Head of caudate nucleus (tissue), 42 donors: ENCODE measurements around the gene PTPN20.

ENCODE experiments used
- DNase-seq, 42 donors: peaks; one replicate each; pipeline versions ENCODE4 v3.0.0 to v3.0.0-alpha.2; 2020 to 2021; ENCODE audit warnings: mixed read lengths in 7 of 42
- intact Hi-C: fragments of 100-400 bp; cut with DNase I; formaldehyde crosslinking; loops from one replicate; pipeline ENCODE4 v1.15.0; 2022

Gene PTPN20

DNA sequence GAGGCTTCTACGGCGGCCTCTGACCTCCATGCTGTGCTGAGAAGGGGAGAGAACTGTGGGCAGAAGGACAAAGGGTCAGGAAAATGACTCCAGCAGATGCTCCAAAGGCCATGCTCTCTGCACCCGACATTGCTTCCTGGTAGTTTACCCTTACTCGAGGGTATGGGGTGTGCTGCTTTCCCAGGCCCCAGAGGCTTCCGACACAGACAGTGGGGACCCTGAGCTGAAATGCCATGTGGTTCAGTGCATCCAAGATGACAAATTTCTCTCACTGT, 130.9 kb downstream of the PTPN20 start:
- DNase-seq: peak in 1 of 42 donors; percentile 9
- intact Hi-C loops: no loop called here

DNA sequence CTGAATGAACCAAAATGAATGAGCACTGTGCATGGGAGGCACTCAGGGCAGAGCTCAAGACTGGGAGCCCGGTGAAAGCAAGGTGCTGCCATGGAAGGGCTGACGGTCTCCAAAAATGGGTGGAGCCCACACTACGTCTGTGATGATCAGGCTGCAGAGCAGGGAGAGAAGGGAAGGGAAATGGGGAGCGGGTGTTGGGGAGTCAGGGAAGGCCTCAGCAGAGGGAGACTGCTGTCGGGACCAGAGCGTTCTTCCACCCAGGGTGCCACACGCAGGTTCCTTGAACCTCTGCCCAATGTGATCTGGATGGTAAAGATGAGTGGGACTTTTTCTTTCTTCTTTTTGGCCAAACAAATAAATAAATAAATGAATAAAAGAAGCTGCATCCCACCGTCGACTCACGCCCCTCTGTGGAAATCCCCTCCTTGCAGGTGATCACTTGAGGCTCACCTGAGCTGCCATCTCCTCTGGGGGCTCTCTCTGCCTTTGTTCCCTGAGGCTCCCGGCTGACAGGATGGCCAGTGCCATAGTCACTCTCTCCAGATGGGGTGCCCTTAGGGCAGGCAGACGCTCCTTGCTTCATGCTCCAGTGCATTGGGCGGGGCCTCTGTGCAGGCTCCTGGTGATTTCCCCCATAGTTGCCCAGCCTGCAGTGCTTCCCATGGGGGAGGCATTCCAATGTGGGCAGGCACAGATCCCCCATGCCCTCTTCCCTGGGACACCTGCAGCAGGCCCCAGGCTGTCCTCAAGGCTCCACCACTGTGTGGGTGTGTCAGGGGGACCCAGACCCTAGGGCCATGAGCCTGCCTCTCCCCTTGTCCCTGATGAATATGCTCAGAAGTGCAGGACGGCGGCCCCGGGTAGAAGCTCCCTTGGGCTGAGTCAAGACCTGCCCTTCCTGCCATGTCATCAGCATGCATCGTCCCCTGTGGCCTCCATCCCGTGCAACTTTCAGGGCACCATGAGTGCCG, 131.8 kb downstream of the PTPN20 start:
- intact Hi-C loops: no loop called here
- DNase-seq: peak in 1 of 42 donors; percentile 18

DNA sequence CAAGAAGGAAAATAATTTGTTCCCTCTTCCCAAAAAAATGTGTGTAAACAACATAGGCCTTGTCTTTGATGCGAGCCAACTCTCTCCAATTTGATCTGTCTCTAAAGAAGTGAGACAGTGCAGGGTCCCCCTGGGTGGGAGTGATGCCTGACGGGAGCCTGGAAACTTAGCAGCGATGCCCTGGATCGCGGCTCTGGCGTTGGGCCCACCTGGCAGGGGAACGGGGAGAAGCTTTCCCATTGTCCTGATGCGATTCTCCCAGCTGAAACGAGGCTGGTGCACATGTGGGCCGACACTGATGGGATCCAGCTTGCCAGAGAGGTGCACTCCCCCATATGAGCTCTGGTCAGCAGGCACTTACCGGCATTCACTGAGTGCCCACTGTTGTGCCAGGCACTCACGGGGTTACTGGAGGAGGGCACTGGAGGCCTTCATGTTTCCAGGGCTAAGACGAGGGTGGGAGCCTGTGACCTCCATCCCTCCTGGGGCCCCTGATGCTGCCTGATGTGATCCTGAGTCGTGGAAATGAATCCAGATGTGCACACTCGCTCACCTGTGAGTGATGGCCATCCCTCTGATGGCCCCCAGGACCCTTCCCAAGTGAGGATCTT, 132.8 kb downstream of the PTPN20 start:
- intact Hi-C loops: no loop called here
- DNase-seq: no peak

DNA sequence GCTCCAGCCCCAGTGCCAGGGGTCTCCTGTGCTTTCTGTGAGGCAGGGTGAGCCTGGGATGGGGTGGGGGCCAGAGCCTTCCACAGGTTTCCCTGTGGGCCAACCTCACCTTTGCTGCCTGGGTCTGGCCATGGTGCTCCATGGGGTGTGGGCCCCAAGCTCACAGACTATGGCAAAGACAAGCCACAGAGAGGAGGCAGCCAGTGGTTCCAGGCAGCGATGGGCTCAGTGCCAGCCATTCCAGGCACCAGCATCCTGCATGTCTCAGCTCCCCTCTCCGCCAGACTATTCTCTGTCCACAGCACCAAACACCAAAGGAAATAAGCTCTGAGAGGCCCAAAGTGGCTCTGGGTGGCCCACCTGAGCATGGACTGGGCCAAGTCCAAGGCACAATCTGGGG, 133.5 kb downstream of the PTPN20 start:
- DNase-seq: no peak

DNA sequence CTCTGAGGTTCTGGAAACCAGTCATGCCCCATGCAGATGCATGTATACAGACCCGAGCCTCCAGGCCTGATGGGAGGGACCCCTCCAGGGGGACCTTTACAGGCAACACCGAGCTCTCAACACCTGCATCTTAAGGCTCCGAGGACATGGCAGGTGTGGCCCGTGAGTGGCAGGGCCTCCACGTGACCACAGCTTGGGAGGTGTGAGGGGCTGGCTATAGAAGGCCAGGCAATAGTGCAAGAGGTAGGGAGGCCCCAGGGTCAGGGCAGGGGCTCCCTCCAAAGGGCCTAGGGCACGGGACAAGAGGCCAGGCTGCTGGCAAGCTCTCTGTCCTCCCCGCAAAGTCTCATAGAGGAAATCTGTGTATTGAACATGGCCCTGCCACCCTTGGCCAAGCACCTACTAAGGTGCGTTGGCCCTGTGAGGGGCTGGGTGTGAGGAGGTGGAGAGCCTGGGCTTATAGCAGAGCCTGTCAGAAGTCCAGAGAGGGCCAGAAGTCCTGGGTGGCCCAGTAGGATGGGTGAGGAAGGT, 134.2 kb downstream of the PTPN20 start:
- peak in 3 of 42 donors; percentile 3 to 10 (median 6) for DNase-seq

More for the DNA sequence above, 133.5 kb downstream of the PTPN20 start:
- intact Hi-C loops: loop anchor here (5.0 kb wide), 1 partner anchor 268 kb away; no protein-coding TSS in a partner anchor

DNA sequence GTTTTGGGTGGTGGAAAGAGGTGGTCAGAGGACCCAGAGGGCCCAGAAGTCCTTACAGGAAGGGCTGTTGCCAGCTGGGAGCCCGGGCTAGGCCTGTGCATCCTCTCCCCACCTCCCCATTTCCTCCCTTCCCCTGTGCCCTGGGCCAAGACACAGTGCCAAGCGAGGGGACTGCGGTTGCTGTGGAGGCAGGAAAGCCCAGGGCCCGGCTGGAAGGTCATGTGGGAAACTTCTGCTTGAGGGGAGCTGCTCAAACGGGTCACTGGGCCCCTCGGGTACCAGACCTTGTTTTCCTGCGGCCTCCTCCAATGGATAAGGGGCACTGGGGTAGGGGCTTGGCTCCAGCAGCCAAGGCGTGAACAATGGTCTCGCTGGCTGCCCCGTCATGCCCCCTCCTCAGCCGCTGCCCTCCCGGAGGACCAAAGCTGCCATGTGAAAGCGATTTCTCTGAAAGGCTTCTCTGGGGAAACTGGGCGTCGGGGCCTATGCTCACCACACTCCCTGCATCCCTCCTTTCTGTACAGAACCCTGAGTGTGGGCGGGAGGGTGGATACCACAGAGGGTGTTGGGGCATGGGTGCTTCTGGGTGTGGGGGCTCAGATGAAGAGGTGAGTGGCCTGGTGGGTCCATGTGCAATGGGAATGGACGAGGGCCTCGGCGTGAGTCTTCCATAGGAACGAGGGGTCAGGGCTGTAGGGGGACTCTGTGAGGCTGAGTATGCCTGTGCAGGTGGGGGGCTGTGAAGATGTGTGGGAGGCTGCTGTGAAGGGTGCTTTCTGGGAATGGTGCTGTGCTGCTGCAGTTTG, 135.3 kb downstream of the PTPN20 start:
- peak in 7 of 42 donors; percentile 11 to 26 (median 15) for DNase-seq
- intact Hi-C loops: loop anchor here (5.0 kb wide), 1 partner anchor 266 kb away; no protein-coding TSS in a partner anchor

More for the DNA sequence above, 134.2 kb downstream of the PTPN20 start:
- intact Hi-C loops: loop anchor here (5.0 kb wide), 1 partner anchor 267 kb away; no protein-coding TSS in a partner anchor

DNA sequence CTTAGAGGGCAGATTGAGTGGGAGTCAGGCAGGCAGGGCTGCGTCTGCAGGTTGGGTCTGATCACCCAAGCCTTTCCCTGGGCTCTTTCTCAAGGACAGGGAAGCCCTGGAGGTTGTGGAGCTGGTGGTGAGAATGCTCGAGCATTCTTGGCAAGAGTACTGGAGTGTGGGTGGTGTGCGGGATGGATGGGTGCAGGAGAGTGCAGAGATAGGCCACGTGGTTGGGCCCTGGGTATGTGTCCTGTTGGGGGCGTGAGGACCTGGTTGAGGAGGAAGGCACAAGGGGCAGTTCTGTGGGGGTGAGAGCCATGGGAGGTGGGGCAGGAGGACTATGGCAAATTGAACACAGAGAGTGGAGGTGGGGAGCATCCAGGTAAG, 135.9 kb downstream of the PTPN20 start:
- peak in 5 of 42 donors; percentile 10 to 43 (median 15) for DNase-seq
- intact Hi-C loops: loop anchor here (5.0 kb wide), 1 partner anchor 265 kb away; no protein-coding TSS in a partner anchor

DNA sequence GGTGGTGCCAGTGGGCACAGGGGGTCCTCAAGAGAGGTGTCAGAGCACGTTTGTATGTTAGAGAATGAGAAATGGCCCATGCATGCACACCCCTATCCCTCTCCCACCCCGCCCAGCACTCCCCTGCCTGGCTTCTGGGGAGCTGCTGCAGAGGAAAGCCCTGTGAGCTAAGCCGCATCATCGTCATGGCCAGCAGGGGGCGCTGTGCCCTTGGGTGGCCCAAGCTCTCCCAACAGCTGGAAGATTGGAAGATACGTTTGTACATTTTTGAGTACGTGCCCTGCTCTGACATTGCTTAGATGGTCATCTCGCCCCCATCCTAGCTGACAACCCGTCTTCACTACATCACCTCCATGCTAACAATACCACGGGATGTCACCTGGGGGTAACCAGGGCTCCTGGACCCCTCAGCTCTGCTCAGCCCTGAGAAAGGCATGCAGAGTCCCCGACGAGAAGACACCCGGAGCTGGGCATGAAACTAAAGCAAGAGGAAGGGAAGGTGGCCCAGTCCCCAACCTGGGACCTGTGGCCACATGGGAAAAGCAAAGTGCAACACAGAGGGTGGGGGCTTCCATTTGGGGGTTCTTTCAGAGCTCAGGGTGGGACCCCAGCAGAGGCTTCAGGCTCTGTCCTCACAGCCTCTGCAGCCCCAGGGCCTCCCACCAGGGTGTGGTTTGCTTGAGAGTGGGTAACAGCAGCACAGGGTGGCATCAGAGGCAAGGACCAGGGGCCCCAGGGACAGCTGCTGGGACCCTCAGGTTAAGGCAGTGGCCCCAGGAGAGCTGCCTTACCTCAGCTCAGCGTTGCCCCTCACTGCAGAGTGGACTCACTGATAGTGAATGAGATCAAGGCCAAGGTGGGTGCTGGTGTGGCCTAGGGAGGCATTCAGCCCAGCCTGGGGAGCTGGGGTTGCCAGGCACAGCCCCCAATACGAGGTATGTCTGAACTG, 136.6 kb downstream of the PTPN20 start:
- intact Hi-C loops: loop anchor here (5.0 kb wide), 1 partner anchor 264 kb away; no protein-coding TSS in a partner anchor
- peak in 41 of 42 donors; percentile 37 to 89 (median 72) for DNase-seq

DNA sequence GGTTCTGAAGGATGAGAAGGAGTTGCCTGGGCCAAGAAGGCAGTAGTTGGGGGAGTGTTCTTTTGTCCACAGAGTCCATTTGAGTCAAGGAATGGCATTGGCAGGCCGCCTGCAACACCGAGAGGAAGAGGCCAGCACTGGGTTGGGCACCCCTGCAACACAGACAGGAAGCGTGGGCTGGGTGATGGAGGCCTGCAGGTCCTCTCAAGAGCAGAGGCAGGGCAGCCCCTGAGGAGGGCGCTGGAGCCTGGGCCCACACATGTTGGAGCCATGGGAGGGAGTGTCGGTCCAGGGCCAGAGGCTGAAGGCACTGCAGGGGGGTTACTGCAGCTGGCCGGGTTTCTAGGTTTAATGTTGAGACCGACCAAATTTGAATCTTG, 137.3 kb downstream of the PTPN20 start:
- peak in 6 of 42 donors; percentile 12 to 41 (median 21) for DNase-seq
- intact Hi-C loops: loop anchor here (5.0 kb wide), 1 partner anchor 264 kb away; no protein-coding TSS in a partner anchor

DNA sequence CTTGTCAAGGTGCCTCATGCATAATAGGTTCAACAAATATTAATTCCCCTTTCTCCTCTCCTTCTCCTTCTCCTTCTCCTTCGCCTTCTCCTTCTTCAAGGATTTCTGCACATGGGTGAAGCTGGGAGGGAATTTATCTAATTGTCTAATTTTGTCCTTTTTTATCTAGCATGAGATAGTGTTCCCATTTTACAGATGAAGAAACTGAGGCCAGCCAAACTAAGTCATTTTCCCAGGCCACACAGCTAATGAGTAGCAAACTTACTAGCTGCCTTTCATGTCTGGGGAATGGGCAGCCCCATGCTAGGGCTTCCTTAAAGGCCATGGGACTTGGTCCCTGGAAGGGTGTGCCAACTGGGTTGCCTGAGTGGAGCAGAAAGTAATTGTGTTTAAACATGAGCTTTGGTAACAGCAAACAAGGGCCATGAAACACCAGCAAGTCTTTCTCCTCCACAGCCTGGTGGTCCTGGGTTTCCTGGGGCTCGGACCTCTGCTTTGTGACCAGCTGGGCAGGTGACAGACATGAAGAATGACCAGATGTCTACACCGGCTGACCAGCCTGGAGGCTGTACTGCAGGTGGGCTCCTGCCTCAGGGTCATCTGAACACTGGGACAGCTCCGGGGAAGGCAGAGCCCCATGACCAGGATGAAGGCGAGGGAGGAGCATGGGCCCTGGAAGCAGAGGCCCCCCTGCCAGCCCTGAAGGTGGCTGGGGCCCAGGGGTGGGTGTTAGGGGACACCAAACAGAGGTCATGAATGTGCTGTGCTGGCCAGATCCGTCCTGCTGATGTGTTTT, 138.0 kb downstream of the PTPN20 start:
- peak in 6 of 42 donors; percentile 3 to 20 (median 16) for DNase-seq
- intact Hi-C loops: loop anchor here (5.0 kb wide), 1 partner anchor 263 kb away; no protein-coding TSS in a partner anchor

DNA sequence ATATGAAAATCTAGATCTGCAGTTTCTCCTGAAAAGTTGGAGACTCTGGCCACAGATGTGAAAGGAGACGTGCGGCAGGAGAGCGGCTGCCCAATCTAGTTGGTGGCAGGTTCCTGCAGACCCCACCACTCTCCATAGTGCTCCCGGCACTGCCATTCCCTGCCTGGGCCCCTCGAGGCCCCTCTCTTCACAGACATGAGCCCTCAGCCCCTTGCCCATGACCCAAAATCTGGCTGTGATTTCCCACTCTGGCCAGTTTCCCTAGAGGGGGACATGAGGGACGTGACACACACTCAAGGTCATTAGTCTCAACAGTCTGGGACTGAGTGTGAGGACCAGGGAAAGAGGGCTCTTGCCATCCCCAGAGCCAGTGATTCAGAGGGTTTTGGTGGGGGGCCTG, 138.7 kb downstream of the PTPN20 start:
- peak in 5 of 42 donors; percentile 2 to 22 (median 14) for DNase-seq
- intact Hi-C loops: loop anchor here (5.0 kb wide), 1 partner anchor 262 kb away; no protein-coding TSS in a partner anchor

DNA sequence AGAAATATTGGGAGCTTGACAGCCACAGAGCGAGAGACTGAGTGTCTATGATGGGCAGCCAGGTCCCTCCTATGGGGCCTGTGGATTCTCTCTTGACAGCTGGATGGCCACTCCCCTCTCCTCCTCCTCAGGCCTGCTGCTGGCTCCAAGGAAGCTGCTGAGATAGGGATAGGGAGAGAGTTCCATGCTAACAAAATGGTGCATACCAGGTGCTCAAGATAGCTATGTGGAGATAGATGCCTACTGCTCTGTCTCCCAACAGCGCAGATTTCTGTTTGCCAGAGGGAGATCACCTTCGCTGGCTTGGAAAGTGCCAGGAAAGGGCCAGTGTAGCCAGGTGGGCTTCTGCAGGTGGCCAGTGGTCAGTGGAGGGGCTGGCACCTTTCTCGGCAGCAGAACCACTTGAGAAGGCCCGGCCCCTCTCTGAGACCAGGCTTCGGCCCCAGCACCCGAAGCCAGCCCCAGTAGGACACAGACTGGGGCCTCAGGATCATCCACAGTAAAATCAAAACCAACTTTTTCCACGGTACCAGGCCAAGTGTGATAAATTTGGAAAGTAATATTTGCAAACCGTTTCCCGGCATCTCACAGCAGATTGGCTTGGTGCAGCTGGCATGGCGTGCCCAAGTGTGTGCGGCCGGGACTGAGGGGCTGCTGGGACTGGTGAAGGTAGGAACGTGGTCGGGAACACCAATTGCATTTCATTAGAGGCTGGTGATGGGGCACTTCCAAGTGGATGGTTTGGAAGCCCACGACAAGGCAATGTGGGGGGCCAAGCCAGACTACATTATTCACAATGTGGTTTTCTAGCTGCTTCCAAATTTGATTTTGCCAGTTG, 139.6 kb downstream of the PTPN20 start:
- intact Hi-C loops: no loop called here

DNA sequence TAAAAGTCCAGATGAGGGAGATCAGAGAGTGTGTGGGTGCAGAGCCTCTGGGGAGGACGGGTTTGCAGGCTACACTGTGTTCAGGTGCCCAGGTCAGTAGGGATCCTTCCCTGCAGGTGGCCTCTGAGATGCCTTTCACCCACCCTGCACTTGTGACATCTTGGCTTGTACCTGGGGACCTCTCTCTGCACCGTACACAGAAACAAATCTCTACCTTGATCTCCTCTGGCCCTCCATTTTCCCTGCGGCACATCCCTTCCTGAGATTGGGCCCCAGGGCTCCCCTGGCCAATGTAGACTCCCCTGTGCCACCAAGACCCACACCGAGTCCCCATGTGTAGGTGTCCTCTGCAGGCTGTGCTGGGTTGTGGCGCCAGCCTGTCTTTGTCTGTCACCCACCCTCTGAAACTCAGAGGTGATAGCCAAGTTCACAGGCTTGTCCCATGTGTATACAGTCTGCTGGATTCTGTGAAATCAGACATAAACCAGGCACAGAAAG, 140.6 kb downstream of the PTPN20 start:
- DNase-seq: peak in 3 of 42 donors; percentile 7 to 18 (median 8)
- intact Hi-C loops: no loop called here

More for the DNA sequence above, 139.6 kb downstream of the PTPN20 start:
- peak in 5 of 42 donors; percentile 1 to 28 (median 21) for DNase-seq
